Iris pigment epithelial cell (primary cell): Measurements from ENCODE around the gene LRRC8A.
"Not testable (repeated sequence)": the region's sequence is repeated elsewhere in the genome, so short reads cannot be mapped to it uniquely, and the experiment has no call there.

Source experiments
- DNase-seq: peaks from one replicate; pipeline ENCODE4 v3.0.0-alpha.2; 2011; ENCODE audit warnings: low read depth

The LRRC8A gene

DNA sequence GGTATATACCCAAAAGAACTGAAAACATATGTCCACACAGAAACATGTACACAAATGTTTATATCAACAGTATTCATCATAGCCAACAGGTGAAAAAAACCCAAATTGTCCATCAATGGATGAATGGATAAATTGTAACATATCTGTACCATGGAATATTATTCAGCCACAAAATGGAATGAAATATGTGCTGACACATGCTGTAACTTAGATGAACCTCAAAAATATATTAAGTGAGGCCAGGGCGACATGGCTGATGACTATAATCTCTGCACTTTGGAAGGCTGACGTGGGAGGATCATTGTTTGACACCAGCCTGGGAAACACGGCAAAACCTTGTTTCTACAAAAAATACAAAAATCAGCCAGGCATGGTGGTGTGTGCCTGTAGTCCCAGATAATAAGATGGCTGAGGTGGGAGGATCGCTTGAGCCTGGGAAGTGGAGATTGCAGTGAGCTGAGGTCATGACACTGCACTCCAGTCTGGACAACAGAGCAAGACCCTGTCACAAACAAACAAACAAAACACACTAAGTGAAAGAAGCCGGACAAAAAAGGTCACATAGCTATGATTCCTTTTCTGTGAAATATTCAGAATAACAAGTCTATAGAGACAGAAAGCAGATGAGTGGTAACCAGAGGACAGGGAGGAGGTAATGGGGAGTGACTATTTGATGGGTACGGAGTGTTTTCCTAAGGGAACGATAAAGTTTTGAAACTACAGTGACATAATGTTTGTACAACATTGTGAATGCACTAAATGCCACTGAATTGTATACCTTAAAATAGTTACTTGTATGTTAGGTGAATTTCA is 11.6 kb upstream of the LRRC8A start:
- no peak for DNase-seq

DNA sequence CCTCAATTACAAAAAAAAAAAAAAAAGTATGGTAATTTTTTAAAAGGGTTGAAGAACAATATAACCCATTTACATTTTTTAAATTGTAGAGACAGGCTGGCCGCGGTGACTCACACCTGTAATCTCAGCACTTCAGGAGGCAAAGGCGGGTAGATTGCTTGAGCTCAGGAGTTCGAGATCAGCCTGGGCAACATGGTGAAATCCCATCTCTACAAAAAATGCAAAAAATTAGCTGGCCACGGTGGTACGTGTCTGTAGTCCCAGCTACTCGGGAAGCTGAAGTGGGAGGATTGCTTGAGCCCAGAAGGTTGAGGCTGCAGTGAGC is 11.0 kb upstream of the LRRC8A start:
- not testable (repeated sequence) for DNase-seq

DNA sequence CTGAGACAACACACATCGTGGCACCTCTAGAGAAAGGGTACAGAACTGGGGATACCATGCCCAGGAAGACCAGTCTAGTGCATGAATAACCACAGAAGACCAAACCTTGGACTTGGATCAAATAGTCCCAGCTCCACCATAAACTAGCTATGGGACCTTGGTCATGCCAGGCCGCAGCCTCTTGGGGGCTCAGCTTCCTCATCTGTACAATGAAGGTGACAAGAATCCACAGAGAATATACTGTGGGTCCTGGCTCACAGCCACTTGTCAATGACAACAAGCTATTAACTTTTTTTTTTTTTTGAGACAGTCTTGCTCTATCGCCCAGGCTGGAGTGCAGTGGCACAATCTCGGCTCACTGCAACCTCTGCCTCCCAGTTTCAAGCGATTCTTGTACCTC is 4.1 kb upstream of the LRRC8A start:
- no peak for DNase-seq

DNA sequence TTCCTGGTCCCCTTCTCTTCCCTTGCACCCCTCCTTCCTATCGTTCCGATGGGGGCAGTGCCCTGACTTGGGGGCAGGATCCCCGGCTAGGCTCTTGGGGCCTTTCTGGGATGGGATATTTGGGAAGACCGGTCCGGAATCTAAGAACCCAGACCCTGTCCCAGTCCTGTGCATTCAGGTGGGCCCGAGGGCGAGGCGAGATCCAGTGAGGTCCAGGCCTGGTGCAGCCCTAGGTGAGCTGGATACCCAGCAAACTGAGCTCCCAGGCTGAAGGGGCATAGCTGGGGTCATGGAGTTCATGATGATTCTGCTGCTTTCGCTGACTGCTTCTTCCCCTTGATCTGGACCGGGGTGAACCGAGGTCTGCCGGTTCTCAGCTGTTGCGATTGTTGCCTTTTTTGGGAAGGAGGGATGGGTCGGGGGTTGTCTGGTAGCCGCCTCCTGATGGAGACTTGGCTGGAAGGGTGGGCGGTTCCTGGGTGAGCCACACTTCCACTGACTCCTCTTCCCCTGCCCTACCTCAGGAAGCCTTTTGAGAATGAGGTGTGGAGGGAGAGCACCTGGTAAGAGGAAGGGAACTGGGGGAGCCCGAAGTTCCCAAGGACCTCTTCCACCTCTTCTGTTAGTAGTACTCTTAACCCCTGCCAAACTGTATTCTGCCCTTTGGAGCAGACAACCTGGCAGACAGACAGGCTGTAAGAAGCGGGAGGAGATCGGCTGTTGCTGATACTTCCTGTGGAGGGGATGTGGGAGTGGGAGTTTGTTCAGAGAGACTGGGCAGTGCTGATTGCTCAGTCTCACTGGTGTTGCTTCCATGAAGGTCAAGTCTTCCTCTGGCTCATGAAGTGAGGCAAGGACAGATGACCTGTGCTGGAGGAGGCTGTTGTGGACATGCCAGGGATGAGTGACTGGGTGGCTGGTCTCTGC is 1.0 kb downstream of the LRRC8A start:
- DNase-seq, result no peak

DNA sequence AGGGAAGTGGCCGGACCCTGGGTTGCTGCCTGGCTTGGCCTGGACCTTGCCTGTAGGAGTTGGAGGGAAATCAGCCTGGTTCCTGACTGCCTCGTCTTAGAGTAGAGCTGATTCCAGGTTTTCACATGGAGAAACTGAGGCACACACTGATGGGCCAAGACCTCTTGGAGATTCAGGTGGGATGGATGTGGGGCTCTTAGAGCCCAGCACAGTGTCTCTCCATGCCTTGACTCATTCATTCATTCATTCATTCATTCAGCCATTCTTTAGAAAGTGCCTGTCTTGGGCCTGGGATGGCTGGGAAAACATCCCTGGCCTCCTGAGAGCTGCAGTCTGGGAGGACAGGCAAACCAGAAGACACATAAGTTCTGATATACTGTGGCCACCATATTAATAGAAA is 2.2 kb downstream of the LRRC8A start:
- DNase-seq, result no peak

DNA sequence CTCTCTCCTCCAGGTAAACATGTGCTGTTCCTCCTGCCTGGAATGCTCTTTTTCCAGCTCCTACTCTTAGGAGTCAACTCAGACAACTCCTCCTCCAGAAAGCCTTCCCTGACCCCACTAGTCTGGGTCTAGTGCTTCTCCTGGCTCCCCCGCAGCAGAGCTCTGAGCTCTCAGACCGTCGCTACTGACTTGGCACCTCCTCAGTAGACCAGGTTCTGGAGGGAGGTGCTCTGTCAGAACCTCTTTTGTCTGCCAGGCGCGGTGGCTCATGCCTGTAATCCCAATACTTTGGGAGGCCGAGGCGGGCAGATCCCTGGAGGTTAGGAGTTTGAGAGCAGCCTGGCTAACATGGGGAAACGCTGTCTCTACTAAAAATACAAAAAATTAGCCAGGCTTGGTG is 3.4 kb downstream of the LRRC8A start:
- no peak for DNase-seq

DNA sequence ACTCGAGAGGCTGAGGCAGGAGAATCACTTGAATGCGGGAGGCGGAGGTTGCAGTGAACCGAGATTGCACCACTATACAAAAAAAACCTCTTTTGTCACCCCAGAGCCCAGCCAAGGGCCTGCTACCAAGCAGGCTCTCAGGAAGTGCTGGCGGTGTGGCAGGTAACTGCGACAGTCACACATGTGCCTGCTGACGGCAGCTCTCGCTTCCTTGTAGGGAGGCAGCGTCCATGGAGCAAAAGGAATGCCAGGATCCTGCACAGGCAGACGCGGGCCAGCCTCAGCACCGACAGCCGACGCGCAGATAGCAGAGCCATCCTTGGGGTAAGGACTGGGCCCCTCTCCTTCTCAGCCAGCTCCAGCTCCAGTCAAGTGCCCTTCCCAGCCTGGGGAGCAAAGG is 3.9 kb downstream of the LRRC8A start:
- no peak for DNase-seq

DNA sequence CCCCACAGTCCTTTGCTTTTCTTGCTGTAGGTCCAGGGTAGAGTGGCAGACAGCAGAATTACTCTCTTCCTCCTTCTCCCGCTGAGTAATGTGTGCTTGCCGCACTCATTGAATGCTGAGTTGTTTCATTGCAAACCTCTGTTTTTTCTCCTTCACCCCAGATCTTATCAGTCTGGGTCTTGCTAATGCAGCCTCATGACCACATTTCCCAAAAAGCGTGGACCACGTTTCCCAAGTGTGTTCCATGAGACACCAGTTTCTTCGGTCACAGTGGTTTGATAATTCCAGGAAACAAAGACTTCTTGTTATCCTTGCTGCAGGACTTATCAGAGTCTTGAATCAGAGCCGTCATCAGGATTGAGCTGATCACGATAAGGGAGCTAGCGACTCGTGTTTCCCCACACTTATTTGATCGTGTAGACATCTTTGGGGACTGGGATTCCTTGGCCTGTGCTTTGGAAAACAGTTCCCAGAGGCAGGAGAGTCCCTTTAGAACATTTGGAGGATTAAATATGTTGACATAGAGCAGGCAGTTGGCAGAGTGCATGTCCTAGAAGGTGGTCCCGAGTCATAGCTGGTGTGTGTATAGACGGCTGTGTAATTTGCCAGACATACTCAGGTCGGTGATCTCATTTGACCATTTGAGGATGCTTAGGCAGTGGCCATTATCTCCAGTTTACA is 4.4 kb downstream of the LRRC8A start:
- DNase-seq, result no peak

DNA sequence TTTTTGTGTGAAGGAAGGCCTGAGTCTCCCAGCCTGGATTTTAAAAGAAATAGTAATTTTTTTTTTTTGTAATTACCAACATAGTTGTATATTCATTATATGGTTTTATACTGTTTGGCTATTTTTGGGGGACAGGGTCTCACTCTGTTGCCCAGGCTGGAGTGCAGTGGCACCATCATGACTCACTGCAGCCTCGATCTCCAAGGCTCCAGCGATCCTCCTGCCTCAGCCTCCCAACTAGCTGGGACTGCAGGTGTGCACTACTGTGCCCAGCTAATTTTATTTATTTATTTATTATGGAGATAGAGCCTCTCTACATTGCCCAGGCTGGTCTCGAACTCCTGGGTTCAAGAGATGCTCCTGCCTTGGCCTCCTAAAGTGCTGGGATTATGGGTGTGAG is 5.1 kb downstream of the LRRC8A start:
- no peak for DNase-seq

DNA sequence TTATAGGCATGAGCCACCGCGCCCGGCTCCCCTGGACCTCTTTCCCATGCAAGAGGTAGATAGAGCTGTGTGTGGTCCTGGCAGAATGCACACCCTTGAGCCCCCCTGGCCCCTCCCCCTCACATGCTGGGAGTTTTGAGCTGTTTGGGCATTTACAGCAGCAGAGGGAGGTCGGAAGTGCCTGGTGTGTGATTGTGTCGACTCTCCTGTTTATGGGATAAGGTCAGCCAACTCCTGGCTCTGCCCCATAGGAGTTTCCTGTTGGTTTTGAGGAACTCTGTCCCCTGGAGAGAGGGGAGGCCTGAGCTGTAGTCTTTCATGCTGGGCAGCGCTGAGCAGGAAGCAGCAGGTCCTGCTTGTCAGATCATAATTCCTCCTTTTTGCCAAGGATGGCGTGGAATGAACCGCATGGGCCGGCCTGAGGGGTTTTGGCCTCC is 6.0 kb downstream of the LRRC8A start:
- peak; percentile 31 for DNase-seq

DNA sequence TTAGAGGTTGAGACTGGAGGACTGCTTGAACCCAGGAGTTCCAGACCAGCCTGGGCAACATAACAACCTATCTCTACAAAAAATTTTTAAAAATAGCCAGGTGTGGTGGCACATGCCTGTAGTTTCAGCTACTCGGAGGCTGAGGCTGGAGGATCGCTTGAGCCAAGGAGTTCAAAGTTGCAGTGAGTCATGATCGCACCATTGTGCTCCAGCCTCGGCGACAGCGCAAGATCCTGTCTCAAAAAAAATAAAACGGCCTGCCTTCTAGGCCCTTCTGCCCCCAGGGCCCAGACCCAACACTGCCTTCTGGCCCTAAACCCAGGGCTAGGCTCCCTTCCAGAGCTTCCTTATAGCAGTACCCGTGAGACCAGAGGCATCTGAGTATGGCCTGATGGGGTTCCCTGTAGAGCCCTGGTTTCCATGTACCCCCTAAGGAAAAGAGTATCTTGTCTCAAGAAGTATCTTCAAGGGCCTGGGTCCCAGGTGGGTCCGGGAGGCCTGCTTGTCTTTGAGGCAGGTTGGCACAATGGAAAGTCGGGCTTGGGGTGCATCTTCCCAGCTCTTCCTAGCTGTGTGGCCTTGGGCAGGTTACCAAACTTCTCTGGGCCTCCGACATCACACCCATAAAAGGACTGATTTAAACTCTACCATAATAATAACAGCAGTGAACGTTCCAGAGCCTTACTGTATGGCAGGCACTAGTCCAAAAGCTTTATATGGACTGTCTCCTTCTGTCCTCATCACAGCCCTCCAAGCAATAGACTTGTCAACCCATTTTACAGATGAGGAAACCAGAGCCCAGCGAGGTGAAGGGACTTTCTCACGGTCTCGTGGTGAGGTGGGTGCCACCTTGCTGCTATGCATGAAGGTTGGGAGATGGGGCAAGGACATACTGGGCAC is 9.6 kb downstream of the LRRC8A start:
- DNase-seq, result no peak

DNA sequence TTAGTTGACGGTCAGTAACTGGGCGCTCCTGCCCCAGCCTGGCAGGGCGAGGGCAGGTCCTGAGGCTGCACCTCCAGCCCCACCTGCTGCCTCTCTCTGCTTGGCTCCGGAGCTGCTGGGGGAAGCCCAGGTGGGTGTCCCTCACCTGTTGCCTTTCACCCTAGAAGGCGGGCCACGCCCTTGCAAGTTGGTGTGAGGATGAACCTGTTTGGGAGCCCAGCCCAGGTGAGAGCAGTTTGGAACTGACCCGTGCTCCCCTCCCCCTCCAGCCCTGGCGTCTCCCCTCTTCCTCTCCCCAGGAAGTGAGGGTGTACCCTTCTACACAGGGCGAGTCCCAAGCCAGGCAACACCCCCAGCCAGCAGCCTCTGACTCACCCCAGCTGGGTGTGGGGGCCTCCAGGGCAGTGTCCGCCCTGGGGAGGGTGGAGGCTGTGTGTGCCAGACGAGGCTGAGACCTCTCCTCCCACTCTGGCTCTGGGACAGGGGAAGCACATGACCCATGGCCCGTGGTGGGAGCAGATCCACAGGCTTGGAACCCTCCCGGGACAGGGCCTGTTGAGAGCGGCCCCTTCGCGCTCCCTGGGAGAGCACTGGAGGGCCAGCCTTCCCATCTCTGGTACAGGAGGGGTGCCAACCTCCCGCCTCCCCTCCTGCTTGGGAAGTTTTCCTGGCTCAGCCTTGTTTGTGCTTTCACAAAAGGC is 10.4 kb downstream of the LRRC8A start:
- peak; percentile 87 for DNase-seq

DNA sequence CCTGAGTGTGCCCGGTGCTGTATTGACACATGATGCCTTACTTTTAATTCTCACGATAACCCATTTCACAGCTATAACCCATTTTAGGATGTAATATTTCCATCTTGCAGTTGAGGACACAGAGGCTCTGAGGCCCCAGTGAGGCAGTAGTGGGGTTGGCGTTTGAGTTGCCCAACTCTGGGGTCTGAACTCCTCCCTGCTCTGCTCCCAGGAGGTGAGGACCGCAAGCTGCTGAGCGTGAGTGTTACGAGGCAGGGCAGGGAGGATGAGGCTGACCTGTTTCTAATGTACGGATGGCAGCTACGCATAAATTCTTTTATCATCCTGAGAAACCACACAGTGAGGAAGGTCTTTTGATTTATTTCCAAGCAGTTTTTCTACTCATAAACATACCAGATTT is 11.4 kb downstream of the LRRC8A start:
- no peak for DNase-seq

DNA sequence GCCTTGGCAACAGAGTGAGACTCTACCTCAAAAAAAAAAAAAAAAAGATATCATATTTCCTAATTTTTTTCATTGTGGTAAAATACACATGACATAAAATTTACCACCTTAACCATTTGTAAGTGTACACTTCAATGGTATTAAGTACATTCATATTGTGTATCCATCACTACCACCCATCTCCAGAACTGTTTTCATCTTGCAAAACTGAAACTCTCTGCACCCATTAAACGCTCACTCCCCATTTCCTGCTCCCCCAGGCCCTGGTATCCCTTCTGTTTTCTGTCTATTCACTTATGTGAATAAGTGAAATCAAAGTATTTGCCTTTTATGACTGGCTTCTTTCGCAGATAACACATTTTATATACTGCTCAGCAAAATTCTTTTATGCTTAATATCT is 12.8 kb downstream of the LRRC8A start:
- no peak for DNase-seq

DNA sequence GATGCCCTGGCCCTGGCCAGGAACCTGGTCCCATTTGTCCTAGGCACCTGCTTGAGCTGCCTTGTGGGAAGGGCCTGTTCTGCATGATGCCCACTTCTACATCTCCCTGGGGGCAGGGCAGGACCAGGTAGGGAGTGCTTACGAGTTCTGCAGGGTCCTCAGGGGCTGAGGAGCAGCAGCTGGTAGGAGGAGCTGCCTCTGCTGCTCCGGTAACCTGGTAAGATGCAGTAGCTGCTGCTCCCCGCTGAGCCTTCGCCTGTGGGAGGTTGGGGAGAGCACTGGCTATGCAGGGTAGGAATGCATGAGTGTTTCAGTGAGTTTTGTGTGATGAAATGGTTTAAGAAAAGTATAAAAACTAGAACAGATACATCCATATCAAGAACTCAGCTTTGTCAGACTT is 13.6 kb downstream of the LRRC8A start:
- DNase-seq, result peak; percentile 43

DNA sequence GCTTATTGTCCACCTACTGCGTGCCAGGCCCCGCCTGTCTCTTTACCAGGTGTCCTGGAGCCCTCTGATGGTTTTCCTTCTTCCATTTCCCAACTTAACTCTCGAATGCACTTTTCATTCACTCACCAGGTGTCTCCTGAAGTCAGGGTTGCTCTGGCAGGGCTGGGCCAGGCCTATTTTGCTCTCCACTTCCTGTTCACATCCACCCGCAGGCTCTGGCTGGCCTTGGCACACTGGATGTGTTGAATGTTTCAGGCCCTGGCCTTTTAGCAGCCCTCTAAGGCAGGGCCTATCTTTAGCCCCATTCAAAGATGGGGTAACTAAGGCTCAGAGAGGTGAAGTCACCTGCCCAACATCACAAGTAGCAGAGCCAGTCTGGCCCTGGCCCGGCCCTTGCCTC is 16.4 kb downstream of the LRRC8A start:
- no peak for DNase-seq

DNA sequence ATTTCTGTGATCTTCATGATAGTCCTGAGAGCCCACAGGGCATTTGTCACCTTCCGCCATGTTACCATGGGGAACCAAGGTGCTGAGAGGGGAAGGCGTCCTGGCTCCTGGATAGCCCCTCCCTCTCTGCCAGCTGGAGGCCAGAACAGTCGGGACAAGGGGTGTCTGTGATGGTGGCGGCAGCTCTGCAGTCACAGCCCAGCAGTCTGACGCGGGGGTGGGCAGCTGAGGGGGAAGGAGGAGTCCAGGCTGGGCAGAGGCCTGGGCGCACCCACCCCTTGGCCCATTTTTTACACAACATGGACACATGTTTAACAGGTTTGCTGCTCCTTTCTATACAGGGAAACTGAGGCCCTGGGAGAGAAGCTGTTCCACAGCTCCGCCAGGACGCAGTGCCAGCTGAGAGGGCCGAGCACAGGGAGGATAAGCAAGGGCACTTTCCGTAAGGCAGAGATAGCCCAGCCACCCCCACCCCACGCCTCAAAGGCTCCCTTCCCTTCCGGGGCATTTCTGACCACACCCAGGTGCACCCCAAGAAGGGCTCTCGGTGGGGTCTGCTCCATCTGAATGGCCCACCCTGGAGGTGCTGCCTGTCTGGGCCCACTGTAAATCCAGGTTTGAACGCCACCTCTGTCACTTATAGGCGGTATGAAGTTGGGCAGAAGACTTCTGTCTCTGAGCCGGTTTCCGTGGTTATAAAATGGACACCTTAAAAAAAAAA is 17.1 kb downstream of the LRRC8A start:
- DNase-seq, result no peak

DNA sequence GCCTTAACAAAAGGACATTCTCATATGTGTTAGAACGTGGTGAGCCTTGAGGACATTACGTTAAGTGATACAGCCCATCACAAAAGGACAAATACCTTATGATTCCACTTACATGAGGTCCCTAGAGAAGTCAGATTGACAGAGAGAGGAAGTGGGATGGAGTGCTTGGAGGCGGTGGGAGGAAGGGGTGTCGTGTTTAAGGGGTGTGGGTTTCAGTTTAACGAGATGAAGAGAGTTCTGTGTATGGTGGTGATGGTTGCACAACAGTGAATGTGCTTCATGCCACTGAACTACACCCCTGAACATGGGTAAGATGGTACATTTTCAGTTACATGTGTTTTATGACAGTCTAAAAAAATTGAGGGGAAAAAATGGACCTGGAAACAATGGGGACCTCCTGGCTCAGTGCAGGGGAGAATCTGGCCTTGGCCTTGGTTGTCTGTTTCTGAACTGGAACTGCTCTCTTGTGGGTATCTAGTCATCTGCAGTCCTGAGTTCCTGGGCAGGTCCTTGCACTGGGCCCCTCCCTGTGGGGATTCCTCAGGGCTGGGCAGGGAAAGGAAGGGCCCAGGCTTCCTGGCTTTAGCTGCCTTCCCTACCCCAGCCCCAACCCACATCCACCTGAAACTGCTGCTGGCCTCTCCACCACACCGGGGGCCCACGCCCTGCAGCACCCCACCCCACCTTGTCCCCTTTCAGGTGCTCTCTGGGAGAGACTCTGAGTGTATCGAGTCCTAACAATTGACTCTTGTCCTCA is 17.8 kb downstream of the LRRC8A start:
- DNase-seq, result peak; percentile 33

DNA sequence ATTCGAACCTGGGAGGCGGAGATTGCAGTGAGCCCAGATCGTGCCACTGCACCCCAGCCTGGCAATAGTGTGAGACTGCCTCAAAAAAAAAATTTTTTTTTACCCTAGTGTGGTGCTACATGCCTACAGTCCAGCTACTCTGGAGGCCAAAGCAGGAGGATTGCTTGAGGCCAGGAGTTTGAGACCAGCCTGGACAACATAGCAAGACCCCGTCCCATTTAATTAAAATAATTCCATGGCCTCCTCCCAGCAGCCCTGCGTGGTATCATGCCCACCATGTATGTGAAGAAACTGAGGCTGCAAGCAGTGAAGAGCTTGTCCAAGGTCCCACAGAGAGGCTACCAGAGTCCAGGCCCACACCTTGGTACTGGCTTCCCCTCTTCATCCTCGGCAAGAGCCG is 19.4 kb downstream of the LRRC8A start:
- DNase-seq, result no peak

DNA sequence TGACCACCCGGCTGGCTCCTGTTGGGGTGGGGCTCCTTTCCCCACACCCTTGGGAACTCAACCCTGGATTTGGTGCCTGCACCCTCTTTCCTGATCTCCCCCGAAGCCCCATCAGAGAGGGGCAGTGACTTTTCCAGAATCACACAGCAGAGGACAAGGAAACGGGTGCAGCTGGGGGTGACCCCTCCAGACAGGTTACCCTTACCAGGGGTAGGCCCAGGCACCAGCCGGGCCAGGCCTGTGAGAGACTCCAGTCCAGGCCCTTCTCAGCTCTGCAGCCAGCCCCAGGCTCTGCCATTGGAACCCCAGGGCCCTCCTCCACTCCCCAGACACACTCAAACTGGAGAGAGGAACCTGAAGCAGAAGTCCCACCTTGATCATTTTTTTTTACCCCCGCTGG is 19.9 kb downstream of the LRRC8A start:
- DNase-seq, result no peak
